ENCODE measurements around the gene ALB.

DNA sequence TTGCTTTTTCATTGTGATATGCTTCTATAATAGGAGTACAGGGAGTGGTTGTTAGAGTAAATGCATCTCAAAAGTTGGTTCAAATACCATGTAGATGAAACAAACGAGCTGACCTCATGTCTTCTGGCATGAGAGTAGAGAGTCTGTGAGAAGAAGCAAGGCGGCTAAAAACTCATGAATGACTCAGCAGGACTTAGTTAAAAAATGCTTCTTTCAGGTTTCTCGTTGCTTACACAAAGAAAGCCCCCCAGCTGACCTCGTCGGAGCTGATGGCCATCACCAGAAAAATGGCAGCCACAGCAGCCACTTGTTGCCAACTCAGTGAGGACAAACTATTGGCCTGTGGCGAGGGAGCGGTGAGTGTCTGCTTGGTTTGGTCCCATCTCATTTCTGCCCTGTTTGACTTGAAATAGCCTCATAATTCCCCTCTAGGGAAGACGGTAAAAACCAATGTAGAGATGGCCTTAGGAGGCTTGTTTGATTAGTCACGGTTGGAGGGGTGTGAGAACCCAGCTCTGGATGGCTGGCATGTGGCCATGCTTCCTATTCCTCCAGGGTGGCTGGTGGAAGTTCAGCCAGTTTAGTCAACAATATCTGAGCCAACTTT is 46.4 kb downstream of the ALB start:
- no peak for TF ChIP-seq POLR2A (IDR thresholded peaks at IDR 0.05)
- TF ChIP-seq, protein P1, sequence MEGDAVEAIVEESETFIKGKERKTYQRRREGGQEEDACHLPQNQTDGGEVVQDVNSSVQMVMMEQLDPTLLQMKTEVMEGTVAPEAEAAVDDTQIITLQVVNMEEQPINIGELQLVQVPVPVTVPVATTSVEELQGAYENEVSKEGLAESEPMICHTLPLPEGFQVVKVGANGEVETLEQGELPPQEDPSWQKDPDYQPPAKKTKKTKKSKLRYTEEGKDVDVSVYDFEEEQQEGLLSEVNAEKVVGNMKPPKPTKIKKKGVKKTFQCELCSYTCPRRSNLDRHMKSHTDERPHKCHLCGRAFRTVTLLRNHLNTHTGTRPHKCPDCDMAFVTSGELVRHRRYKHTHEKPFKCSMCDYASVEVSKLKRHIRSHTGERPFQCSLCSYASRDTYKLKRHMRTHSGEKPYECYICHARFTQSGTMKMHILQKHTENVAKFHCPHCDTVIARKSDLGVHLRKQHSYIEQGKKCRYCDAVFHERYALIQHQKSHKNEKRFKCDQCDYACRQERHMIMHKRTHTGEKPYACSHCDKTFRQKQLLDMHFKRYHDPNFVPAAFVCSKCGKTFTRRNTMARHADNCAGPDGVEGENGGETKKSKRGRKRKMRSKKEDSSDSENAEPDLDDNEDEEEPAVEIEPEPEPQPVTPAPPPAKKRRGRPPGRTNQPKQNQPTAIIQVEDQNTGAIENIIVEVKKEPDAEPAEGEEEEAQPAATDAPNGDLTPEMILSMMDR (IDR thresholded peaks at IDR 0.05), result no peak
